KOPT-K1 (cell line): ENCODE measurements around the gene MRAS.

ENCODE experiments used
- H3K27ac ChIP-seq: fragments of 200-600 bp; sonication (generic); 2 replicates; pipeline ENCODE4 v1.5.1; 2016; ENCODE audit warnings: antibody characterized with exemption, mild to moderate bottlenecking, low read depth, low read length; ENCODE audit not compliant: poor library complexity, severe bottlenecking
- H3K36me3 ChIP-seq: fragments of 200-600 bp; sonication (generic); 2 replicates; pipeline ENCODE4 v1.5.1; 2017; ENCODE audit warnings: antibody characterized with exemption, mild to moderate bottlenecking, low read length, moderate library complexity; ENCODE audit not compliant: insufficient read depth
- H3K9me3 ChIP-seq: fragments of 200-600 bp; sonication (generic); 2 replicates; pipeline ENCODE4 v1.5.1; 2017; ENCODE audit warnings: antibody characterized with exemption, low read length, mild to moderate bottlenecking; ENCODE audit not compliant: insufficient read depth, poor library complexity, severe bottlenecking

MRAS gene

GRCh38 chr3:138384531-138384930 lies 36.2 kb downstream of the MRAS start:
- H3K27ac ChIP-seq = no peak overlapping the region
- H3K9me3 ChIP-seq = no peaks in the 10 kb centered on the region
- no peaks in the 10 kb centered on the region for H3K36me3 ChIP-seq

DNA sequence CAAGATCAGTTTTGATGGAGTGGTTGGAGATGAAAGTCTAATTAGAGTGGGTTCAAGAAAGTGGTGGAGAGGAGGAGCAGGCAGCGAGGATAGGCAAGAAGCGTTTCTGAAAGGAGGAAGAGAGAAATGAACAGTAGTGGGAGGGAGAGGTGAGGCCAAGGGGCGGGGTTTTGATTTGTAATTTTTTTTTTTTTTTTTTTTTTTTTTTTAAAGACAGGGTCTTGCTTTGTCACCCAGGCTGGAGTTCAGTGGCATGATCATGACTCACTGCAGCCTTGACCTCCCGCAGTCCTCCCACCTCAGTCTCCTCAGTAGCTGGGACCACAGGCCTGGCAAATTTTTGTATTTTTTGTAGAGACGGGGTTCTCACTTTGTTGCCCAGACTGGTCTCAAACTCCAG lies 36.6 kb downstream of the MRAS start:
- no peak overlapping the region for H3K27ac ChIP-seq
- H3K9me3 ChIP-seq = no peaks in the 10 kb centered on the region
- H3K36me3 ChIP-seq = no peaks in the 10 kb centered on the region

DNA sequence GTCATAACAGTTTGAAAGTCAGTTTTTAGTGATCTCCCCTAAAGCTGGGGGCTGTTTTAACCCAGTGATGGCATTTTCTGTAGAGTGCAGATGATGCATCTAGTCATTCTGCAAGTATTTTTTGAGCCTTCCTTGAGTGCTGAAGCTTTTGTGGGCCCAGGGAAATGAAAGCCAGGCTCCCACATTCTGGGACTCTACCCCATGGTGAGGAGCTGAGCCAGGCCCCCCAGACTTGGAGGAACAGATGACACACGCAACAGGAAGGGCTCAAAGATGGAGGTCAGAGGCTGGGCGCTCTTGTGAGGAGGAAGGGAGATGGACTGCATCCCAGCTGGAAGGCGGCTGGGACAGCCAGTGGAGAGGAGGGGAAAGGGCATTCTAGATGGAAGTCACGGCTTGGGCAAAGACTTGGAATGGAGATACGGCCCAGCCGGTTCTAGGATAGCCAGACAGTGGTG lies 40.8 kb downstream of the MRAS start:
- Histone ChIP-seq H3K27ac (no peak overlapping the region), H3K9me3 (no peaks in the 10 kb centered on the region), H3K36me3 (no peaks in the 10 kb centered on the region)

- no peak overlapping the region for H3K27ac ChIP-seq
- H3K9me3 ChIP-seq = no peaks in the 10 kb centered on the region
- no peaks in the 10 kb centered on the region for H3K36me3 ChIP-seq
These were observed 41.6 kb downstream of the MRAS start for GRCh38 chr3:138389841-138390581.

DNA sequence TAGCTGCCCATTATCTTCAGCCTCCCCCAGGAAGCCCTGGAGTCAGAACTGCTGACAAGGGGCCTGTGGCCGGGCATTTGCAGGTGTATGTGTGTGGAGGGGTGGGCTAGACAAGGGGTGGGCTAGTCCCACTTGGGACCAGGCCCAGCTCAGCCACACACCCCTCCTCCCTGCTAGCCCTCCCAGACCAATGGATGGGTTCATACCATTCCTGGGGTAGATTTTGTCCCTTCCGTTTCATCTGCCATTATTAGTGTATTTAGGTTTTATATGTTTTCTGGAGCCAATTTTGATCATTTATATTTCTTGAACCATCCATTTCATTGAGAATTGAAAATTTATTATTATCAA lies 42.2 kb downstream of the MRAS start:
- Histone ChIP-seq H3K36me3 (no peaks in the 10 kb centered on the region), H3K27ac (no peak overlapping the region), H3K9me3 (no peaks in the 10 kb centered on the region)

DNA sequence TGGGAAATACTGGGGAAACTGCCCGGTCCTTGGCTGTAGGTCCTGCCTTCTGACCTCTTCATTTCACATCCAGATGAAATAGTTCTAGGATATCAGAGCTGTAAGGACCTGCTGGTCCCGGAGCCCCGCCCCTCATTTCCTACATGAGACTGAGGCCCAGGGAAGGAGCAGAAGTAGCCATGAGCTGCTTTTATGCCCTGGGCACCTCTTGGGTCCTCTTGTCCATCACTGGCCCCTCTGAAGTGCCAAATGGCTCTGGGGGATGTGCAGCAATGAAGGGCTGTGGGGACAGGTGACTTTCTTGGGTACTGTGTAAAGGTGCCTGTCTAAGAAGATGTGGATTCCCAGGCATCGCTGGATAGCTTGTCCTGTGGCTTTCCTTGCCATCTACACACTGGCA lies 45.8 kb downstream of the MRAS start:
- Histone ChIP-seq H3K36me3 (no peaks in the 10 kb centered on the region), H3K9me3 (no peaks in the 10 kb centered on the region), H3K27ac (no peak overlapping the region)

DNA sequence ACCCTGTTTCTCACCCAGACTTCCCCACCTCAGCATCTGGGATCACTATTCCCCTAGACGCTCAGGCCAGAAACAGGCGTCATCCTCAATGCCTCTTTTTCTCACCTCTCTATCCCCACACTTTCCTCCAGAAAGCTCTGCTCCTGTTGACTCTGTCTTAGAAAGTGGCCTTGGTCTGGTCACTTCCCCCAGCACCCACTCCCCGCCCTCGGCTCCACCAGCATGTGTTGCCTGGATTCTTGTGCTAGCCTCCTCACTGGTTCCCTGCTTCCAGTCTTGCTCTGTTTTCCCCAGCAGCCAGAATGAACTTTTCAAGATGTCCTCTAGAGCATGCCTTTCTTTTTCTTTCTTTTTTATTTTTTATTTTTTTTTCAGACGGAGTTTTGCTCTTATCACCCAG lies 46.3 kb downstream of the MRAS start:
- no peak overlapping the region for H3K27ac ChIP-seq
- no peaks in the 10 kb centered on the region for H3K9me3 ChIP-seq
- no peaks in the 10 kb centered on the region for H3K36me3 ChIP-seq

GRCh38 chr3:138395865-138396751 lies 47.7 kb downstream of the MRAS start:
- Histone ChIP-seq H3K36me3 (no peaks in the 10 kb centered on the region), H3K9me3 (no peaks in the 10 kb centered on the region), H3K27ac (no peak overlapping the region)

- Histone ChIP-seq H3K9me3 (no peaks in the 10 kb centered on the region), H3K36me3 (no peaks in the 10 kb centered on the region), H3K27ac (no peak overlapping the region)
These were observed 48.5 kb downstream of the MRAS start for GRCh38 chr3:138396752-138397410.

DNA sequence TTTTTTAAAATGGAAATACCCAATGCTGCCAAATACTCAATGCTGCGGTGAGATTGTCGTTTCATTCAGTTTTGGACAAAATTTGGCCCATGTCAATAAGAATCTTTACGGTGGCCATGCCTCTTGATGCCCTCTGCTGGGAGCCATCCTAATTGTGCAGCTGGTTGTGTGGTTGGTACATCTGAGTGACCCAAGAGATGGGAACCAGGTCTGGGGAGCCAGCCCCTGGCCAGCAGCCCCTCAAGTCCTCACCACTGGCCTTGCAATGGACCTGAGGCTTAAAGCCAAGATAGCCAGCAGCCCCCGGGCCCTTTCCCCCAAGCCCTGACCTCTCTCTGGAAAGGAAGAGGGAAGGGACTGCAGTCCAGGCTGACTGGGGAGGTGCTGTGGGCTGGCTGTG lies 49.6 kb downstream of the MRAS start:
- Histone ChIP-seq H3K36me3 (no peaks in the 10 kb centered on the region), H3K9me3 (no peaks in the 10 kb centered on the region), H3K27ac (no peak overlapping the region)

DNA sequence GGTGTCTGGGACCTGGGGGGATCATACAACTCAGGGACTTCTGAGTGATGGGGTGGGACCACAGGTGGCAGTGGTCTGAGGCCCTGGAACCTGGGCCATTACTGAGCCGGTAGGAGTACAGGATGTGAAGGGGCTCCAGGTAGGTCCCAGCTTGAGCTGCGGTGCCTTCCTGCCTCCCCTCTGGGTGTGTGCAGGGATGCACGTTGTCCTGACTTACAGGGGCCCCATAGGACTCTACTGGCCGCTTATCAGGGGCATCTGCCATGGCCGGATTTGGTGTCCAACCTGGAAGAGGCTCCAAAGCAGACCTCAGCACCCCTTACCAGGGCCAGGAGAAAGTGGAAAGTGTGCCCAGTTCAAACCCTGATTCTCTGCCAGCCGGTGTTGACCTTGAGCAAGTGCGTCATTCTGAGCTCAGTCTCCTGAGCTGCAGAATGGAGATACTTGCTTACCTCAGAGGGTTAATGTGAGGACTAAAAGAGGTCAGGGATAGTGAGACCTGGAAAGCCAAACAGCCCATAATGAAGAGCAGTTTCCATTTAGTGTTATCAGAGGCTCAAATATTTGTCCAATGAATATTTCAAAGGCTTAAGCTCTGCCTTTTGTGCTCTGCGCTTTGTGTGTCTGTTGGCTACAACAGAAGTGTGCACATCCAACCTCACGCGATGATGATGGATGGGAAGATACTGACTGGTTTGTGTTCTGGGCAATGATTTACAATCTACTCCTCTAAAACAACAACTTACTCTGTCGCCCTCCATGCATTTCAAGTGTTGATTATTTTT lies 50.6 kb downstream of the MRAS start:
- no peaks in the 10 kb centered on the region for H3K9me3 ChIP-seq
- H3K36me3 ChIP-seq = no peaks in the 10 kb centered on the region

GRCh38 chr3:138399766-138400165 lies 51.4 kb downstream of the MRAS start:
- Histone ChIP-seq H3K9me3 (no peaks in the 10 kb centered on the region), H3K36me3 (no peaks in the 10 kb centered on the region)

More for the DNA sequence above, 50.6 kb downstream of the MRAS start:
- no peak overlapping the region for H3K27ac ChIP-seq

GRCh38 chr3:138400651-138401070 lies 52.3 kb downstream of the MRAS start:
- no peaks in the 10 kb centered on the region for H3K9me3 ChIP-seq
- no peak overlapping the region for H3K27ac ChIP-seq
- H3K36me3 ChIP-seq = no peaks in the 10 kb centered on the region

More at GRCh38 chr3:138399766-138400165, 51.4 kb downstream of the MRAS start:
- no peak overlapping the region for H3K27ac ChIP-seq

GRCh38 chr3:138401834-138402233 lies 53.5 kb downstream of the MRAS start:
- H3K27ac ChIP-seq = no peak overlapping the region
- H3K9me3 ChIP-seq = no peaks in the 10 kb centered on the region
- no peaks in the 10 kb centered on the region for H3K36me3 ChIP-seq
